T-cell (primary cell): ENCODE data around the gene MSMP. TPM values are rescaled to one million over a fixed set of nuclear protein-coding genes. Genes with fewer than 3 reads are reported as not detected.
A peak's percentile ranks its signal among the peaks of the same experiment; 100 is the strongest.

Experiments
- ATAC-seq, 4 experiments: fragments of 200-7000 bp in 3 of 4; fragments of 150-1000 bp in 1 of 4; cut with Tn5 transposase; replicated peaks in 1 of 4; 1 replicate in 3 of 4; 2 replicates in 1 of 4; pipeline ENCODE4 v1.10.0; 2021; ENCODE audit warnings: moderate library complexity in 3 of 4, mild to moderate bottlenecking in 2 of 4, moderate number of reproducible peaks in 1 of 4
- CTCF ChIA-PET, 2 donors: fragments of 300-600 bp; sonication (Branson Sonifier 250); formaldehyde crosslinking; loops; one replicate each; lab custom pipeline; 2022; ENCODE audit warnings: antibody characterized with exemption in 2 of 2; lab: Charles Lee
- POLR2A ChIA-PET, 2 donors: fragments of 300-600 bp; sonication (Branson Sonifier 250); formaldehyde crosslinking; loops; one replicate each; lab custom pipeline; 2022; ENCODE audit warnings: antibody characterized with exemption in 2 of 2; lab: Charles Lee
- DNase-seq, 35 experiments: peaks; one replicate each; pipeline versions ENCODE4 v3.0.0 to v3.0.0-alpha.2; 2013 to 2023
- H3K27ac ChIP-seq: one replicate; pipeline ENCODE4 v1.5.1; 2013; ENCODE audit warnings: low read length
- H3K27me3 ChIP-seq, 2 experiments: replicated peaks in 1 of 2; 1 replicate in 1 of 2; 2 replicates in 1 of 2; pipeline versions ENCODE4 v1.6.1 to v1.7.0; 2013; ENCODE audit warnings: low read length in 1 of 2, mixed read lengths in 1 of 2; ENCODE audit not compliant: control insufficient read depth in 2 of 2, insufficient read depth in 2 of 2; ENCODE audit errors: extremely low read depth in 1 of 2
- H3K36me3 ChIP-seq, 2 donors: 1 replicate in 1 of 2; 2 replicates in 1 of 2; pipeline versions ENCODE4 v1.6.1 to v1.7.0; 2013; ENCODE audit warnings: low read length in 1 of 2; ENCODE audit not compliant: control insufficient read depth in 2 of 2, insufficient read depth in 1 of 2; ENCODE audit errors: extremely low read depth in 1 of 2
- H3K4me1 ChIP-seq, 2 experiments: 1 replicate in 1 of 2; 2 replicates in 1 of 2; pipeline versions ENCODE4 v1.6.1 to v1.7.0; 2013; ENCODE audit warnings: low read length in 2 of 2, mixed read lengths in 1 of 2; ENCODE audit not compliant: insufficient read depth in 2 of 2, control insufficient read depth in 1 of 2; ENCODE audit errors: extremely low read depth in 1 of 2
- H3K4me3 ChIP-seq, 2 donors: 1 replicate in 1 of 2; 2 replicates in 1 of 2; pipeline versions ENCODE4 v1.5.1 to v1.7.0; 2013; ENCODE audit warnings: mild to moderate bottlenecking in 2 of 2, low read length in 1 of 2, moderate library complexity in 1 of 2; ENCODE audit not compliant: control insufficient read depth in 1 of 2; ENCODE audit errors: extremely low read depth in 1 of 2
- H3K9me3 ChIP-seq: 2 replicates; pipeline ENCODE4 v1.7.0; 2013
- H3K27ac Mint-ChIP-seq, 2 donors: one replicate each; pipeline ENCODE4 v1.8.0; 2020 to 2021; ENCODE audit warnings: mild to moderate bottlenecking in 2 of 2, mixed read lengths in 2 of 2
- H3K27me3 Mint-ChIP-seq, 2 donors: one replicate each; pipeline ENCODE4 v1.8.0; 2021 to 2022; ENCODE audit warnings: mixed read lengths in 2 of 2
- H3K36me3 Mint-ChIP-seq: one replicate; pipeline ENCODE4 v1.8.0; 2021; ENCODE audit warnings: mixed read lengths
- H3K4me1 Mint-ChIP-seq, 3 donors: one replicate each; pipeline ENCODE4 v1.8.0; 2020 to 2022; ENCODE audit warnings: mixed read lengths in 3 of 3, mild to moderate bottlenecking in 1 of 3
- H3K4me3 Mint-ChIP-seq, 3 donors: one replicate each; pipeline ENCODE4 v1.8.0; 2020 to 2022; ENCODE audit warnings: mild to moderate bottlenecking in 3 of 3, mixed read lengths in 3 of 3, moderate library complexity in 3 of 3
- H3K9me3 Mint-ChIP-seq, 3 donors: one replicate each; pipeline ENCODE4 v1.8.0; 2020 to 2022; ENCODE audit warnings: mixed read lengths in 3 of 3
- WGBS: methylation state at CpG from one replicate; pipeline ENCODE4 v1.1.5; 2013; ENCODE audit warnings: missing lambda C conversion rate; ENCODE audit not compliant: insufficient coverage; 5-methylcytosine and 5-hydroxymethylcytosine counted together
- total RNA-seq, 35 experiments: library from RNA in 6 of 35; stranded (reverse) in 6 of 35; fragments of 120-200 nt in 1 of 35; gene quantifications; one replicate each; pipeline versions ENCODE4 v1.2.1 to v1.2.4 and lab custom pipeline; 2013 to 2026

MSMP gene, protein sequence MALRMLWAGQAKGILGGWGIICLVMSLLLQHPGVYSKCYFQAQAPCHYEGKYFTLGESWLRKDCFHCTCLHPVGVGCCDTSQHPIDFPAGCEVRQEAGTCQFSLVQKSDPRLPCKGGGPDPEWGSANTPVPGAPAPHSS
- total RNA-seq (1 to 10 TPM in 3 of 5 donors, not detected in 2; 1.6 to 5.1 (median 1.6) TPM), total RNA-seq (lab: John Stamatoyannopoulos, UW) (0 to 0.31 (median 0.08) reads per million in 29 experiments)
- 0.18 TPM for total RNA-seq (2013)

DNA sequence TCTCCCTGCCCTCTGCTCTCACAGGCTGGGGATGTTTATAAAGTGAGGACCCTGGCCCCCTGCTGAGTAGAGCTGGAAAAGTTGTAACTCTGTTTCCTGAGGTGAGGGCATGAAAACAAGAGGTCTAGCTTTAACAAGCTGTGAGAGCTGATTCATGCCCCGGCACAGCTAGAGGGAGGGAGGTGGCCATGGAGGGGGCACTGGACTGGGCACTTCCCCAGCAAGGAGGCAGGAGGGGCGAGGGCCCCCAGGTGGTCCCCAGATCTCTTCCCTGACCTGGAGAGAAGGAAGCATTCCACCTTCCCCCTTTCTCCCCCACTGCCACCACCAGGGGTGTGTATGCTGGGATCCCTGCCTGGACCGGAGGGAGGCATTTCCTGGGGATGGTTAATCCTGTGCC, at the start of gene MSMP:
Gene MSMP (minus strand): TSS at position 13 of the 400 bp plus-strand sequence. CDS start 147 bp downstream, outside the sequence.
- Mint-ChIP-seq H3K27ac (peak within 1 kb of the TSS in 1 of 2 donors; percentile 94), H3K36me3 (peaks cover 23% of the 10 kb centered on the region), H3K9me3 (no peaks in the 10 kb centered on the region), H3K4me3 (no peak within 1 kb of the TSS), H3K4me1 (peaks cover 40 to 59% (median 49%) of the 10 kb centered on the region in 3 donors), H3K27me3 (no peaks in the 10 kb centered on the region)
- no peak within 1 kb of the TSS for H3K4me3 ChIP-seq
- H3K27ac ChIP-seq, result no peak within 1 kb of the TSS
- CTCF ChIA-PET, result interaction anchor here (0.6 to 1.2 kb wide), 3 partner anchors 20 to 142 kb away, joined by 3 to 4 read pairs (median 3); no protein-coding TSS in a partner anchor
- POLR2A ChIA-PET, result no interaction called here
- WGBS, result 90% methylated on average over 1 of the region's 3 CpGs
- peaks cover 5 to 34% of the 10 kb centered on the region in 2 experiments for H3K4me1 ChIP-seq
- peaks cover 5 to 38% of the 10 kb centered on the region in 2 donors for H3K36me3 ChIP-seq
- H3K27me3 ChIP-seq, result no peaks in the 10 kb centered on the region
- DNase-seq (no peak), ATAC-seq (no peak)
- H3K9me3 ChIP-seq, result no peaks in the 10 kb centered on the region

DNA sequence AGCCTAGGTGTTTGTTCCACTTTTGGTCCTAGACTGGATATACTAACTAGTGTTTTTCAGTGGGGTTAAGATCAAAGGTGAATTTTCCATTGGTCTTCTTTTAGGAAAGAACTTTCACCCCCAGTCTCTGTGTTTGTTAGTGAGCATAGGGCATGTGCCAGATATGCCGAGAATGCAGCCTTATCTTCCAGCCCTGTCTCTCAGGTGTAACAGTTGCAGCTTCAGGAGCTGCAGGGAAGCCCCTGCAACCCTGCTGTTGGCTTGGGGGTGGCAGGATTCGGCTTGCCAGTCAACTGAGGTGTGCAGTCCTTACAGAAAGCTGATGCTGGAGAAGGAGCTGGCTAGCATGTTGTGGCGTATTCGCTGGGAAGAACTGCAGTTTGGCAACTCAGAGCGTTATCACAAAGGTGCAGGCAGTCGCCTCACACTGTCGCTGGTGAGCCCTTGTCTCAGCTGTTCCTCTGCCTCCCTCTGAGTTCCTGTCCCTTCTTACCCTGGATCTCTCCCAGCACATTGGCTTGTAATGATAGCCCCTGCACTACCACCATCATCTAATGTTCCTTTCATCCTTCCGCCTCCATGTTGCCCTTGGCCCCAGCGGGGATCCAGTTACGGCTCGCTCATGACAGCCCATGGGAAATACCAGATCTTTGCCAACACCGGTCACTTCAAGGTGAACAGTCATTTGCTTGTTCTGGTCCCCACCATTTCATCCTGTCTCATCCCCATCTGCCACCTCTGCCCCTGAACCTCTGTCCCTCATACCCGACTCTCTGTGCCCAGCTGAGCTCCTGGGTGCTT, 47.5 kb upstream of the MSMP start:
- Histone ChIP-seq H3K27me3 (no peaks in the 10 kb centered on the region), H3K27ac (no peak overlapping the region), H3K36me3 (peaks cover 3 to 36% of the 10 kb centered on the region in 2 donors), H3K4me3 (no peak overlapping the region), H3K9me3 (no peaks in the 10 kb centered on the region), H3K4me1 (no peaks in the 10 kb centered on the region)
- Mint-ChIP-seq H3K27ac (peak overlapping the region in 1 of 2 donors; percentile 25), H3K9me3 (no peaks in the 10 kb centered on the region), H3K4me1 (no peaks in the 10 kb centered on the region), H3K36me3 (peaks cover 38% of the 10 kb centered on the region), H3K4me3 (no peak overlapping the region), H3K27me3 (no peaks in the 10 kb centered on the region)
- ChIA-PET POLR2A (no interaction called here), CTCF (no interaction called here)
- no peak for ATAC-seq
- DNase-seq, result no peak
- WGBS, result 92% methylated on average over 12 of the region's 13 CpGs

DNA sequence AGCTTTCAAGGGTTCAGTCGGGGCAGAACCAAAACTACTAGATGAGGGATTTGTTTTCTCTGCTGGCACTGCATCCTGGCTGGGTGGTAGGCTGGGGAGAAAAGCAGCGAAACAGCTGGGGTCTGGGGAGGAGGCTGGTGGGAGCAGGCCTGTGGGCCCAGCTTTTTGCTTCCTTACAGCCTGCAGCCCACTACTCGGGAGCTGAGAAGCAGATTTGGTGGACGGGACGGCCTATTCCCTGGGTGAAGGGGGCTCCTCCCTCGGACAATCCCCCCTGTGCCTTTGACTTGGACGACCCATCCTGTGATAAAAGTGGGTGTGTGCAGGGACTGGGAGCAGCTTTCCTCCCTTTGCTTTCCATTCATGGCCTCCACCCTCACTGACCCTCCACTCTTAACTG, 46.5 kb upstream of the MSMP start:
- WGBS, result 94% methylated on average over 3 of the region's 7 CpGs
- Mint-ChIP-seq H3K4me3 (no peak overlapping the region), H3K27me3 (no peaks in the 10 kb centered on the region), H3K9me3 (no peaks in the 10 kb centered on the region), H3K27ac (no peak overlapping the region), H3K4me1 (no peaks in the 10 kb centered on the region), H3K36me3 (peaks cover 35% of the 10 kb centered on the region)
- CTCF ChIA-PET, result no interaction called here
- DNase-seq (no peak), ATAC-seq (no peak)
- Histone ChIP-seq H3K36me3 (peaks cover 3 to 26% of the 10 kb centered on the region in 2 donors), H3K4me1 (no peaks in the 10 kb centered on the region), H3K9me3 (no peaks in the 10 kb centered on the region), H3K27ac (no peak overlapping the region), H3K4me3 (no peak overlapping the region), H3K27me3 (no peaks in the 10 kb centered on the region)
- POLR2A ChIA-PET, result no interaction called here

DNA sequence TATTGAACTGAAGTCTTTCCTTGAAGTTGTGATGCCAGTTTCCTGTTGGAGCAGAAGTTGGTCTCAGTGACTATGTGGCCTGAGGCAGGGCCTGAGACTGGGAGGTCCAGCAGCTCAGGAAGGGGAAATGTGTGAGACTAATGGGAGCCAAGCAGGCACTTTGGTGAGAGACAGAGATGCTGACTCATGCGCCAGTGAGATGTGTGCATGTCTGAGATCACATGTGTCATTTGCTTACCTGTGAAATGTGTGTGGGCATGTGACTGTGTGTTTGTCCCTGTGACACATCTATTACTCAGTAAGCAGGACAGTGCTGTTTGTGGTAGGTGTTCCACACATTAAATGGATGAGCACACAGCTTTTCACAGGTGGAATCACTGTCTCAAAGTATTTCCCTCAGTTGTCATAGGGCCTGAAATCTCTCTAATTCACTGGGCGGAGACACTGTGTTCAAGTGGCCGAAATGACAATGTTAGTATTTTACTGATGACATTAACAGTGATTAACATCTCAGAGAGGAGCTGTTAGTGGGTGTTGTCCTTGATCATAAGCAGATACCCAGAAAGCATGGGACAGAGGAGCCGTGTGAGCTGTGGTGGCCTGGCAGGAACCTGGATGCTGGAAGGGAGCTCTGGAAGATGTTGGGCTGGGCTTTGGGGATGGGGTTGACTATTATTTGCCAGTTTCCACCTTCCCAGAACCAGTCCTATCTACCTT, 44.7 kb upstream of the MSMP start:
- peaks cover 30% of the 10 kb centered on the region for H3K36me3 Mint-ChIP-seq
- Histone ChIP-seq H3K36me3 (peaks cover 3 to 26% of the 10 kb centered on the region in 2 donors), H3K4me3 (no peak overlapping the region), H3K27ac (no peak overlapping the region), H3K9me3 (no peaks in the 10 kb centered on the region), H3K4me1 (no peaks in the 10 kb centered on the region), H3K27me3 (no peaks in the 10 kb centered on the region)
- H3K27ac Mint-ChIP-seq, result no peak overlapping the region
- H3K9me3 Mint-ChIP-seq, result no peaks in the 10 kb centered on the region
- POLR2A ChIA-PET, result no interaction called here
- H3K4me1 Mint-ChIP-seq, result peaks cover 0 to 6% (median 6%) of the 10 kb centered on the region in 3 donors
- ATAC-seq (peak in 1 of 4 experiments; percentile 19), DNase-seq (no peak)
- CTCF ChIA-PET, result interaction anchor here in 1 of 2 donors (0.5 kb wide), 1 partner anchor 166 kb away, joined by 3 read pairs; no protein-coding TSS in a partner anchor
- H3K4me3 Mint-ChIP-seq, result no peak overlapping the region
- no peaks in the 10 kb centered on the region for H3K27me3 Mint-ChIP-seq
- 89% methylated on average over 3 of the region's 4 CpGs for WGBS

DNA sequence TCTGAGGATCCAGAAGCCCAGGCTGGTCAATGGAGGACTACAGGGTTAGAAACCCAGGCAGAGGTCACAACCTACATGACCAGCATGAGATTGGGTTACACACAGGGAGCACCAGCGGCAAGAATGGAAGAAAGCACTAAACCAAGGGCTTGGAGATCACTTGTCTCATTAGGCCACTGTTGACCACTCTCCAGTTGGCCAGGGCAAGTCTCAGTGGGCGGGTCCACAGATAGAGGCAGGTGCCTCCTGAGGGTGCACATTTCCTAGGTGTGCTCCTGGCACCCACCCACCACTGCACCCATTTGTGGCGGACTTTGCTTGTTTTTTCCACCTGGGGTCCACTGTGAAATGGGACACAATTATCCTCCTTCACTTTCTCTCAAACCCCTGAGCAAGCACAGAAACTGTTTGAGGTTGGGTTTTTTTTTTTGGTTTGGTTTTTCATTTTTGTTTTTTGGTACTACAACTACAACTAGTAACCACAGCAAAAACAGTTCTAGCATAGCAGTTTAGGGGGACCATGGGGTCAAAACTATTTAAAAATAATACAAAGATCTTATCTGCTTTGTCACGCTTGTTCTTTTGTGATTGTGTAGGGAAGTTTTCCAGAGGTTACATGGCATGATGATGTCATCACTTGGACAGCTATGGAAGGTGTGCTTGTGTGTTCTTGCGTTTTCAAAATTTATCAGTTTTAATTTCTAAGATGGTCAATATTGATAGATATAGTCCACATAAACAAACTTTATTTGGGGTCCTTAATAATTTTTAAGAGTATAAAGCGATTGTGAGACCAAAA, 43.4 kb upstream of the MSMP start:
- H3K27ac Mint-ChIP-seq, result no peak overlapping the region
- Histone ChIP-seq H3K27ac (no peak overlapping the region), H3K9me3 (no peaks in the 10 kb centered on the region), H3K4me1 (no peaks in the 10 kb centered on the region), H3K36me3 (peaks cover 6 to 27% of the 10 kb centered on the region in 2 donors), H3K27me3 (no peaks in the 10 kb centered on the region), H3K4me3 (no peak overlapping the region)
- H3K36me3 Mint-ChIP-seq, result peaks cover 26% of the 10 kb centered on the region
- H3K4me3 Mint-ChIP-seq, result no peak overlapping the region
- peaks cover 0 to 8% (median 6%) of the 10 kb centered on the region in 3 donors for H3K4me1 Mint-ChIP-seq
- no peak for DNase-seq
- WGBS, result 100% methylated on average over 2 of the region's 6 CpGs
- ChIA-PET POLR2A (no interaction called here), CTCF (no interaction called here)
- no peaks in the 10 kb centered on the region for H3K9me3 Mint-ChIP-seq
- no peaks in the 10 kb centered on the region for H3K27me3 Mint-ChIP-seq
- no peak for ATAC-seq

DNA sequence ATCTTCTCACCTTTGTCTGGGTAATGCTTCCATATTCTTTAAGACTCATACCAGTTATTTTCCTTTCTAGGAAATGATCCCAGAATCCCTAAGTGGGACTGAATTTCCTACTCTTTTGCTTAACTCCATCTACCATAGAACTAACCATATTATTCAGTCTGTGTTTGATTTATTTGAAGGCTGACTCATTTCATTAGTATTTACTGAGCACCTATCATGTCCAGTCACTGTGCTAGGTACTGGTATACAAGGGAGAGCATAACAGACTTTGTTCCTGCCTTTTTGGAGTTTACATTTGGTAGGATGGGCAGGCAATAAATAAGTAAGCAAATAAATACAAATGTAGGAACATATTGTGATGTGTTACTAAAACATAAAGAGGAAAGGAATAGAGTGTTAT, 41.6 kb upstream of the MSMP start:
- H3K4me3 Mint-ChIP-seq, result no peak overlapping the region
- peaks cover 3 to 16% of the 10 kb centered on the region in 2 donors for H3K36me3 ChIP-seq
- H3K4me1 Mint-ChIP-seq, result peaks cover 0 to 8% (median 6%) of the 10 kb centered on the region in 3 donors
- H3K36me3 Mint-ChIP-seq, result peaks cover 11% of the 10 kb centered on the region
- ATAC-seq (no peak), DNase-seq (no peak)
- H3K4me3 ChIP-seq, result no peak overlapping the region
- H3K27ac ChIP-seq, result no peak overlapping the region
- H3K9me3 ChIP-seq, result no peaks in the 10 kb centered on the region
- no peaks in the 10 kb centered on the region for H3K9me3 Mint-ChIP-seq
- no peak overlapping the region for H3K27ac Mint-ChIP-seq
- POLR2A ChIA-PET, result no interaction called here
- H3K4me1 ChIP-seq, result no peaks in the 10 kb centered on the region
- H3K27me3 Mint-ChIP-seq, result no peaks in the 10 kb centered on the region
- CTCF ChIA-PET, result interaction anchor here in 1 of 2 donors (0.6 kb wide), 1 partner anchor 225 kb away, joined by 3 read pairs; no protein-coding TSS in a partner anchor
- no peaks in the 10 kb centered on the region for H3K27me3 ChIP-seq
